ENCODE measurements around the gene IL36G.

The IL36G gene

GRCh38 chr2:113024764-113025163, 47.0 kb downstream of the IL36G start:
- FAIRE-seq, result no peak

- FAIRE-seq, result no peak
Observed at GRCh38 chr2:113025737-113026136, 47.9 kb downstream of the IL36G start.

GRCh38 chr2:113027691-113028090, 49.9 kb downstream of the IL36G start:
- no peak for FAIRE-seq

- no peak for FAIRE-seq
Observed at GRCh38 chr2:113028112-113028511, 50.3 kb downstream of the IL36G start.

GRCh38 chr2:113032737-113033136, 54.9 kb downstream of the IL36G start:
- FAIRE-seq, result no peak

- FAIRE-seq, result no peak
Observed at GRCh38 chr2:113034016-113034415, 56.2 kb downstream of the IL36G start.
